HEK293T (cell line): ENCODE results near the gene HPSE2.

ENCODE experiments used
- CTCF ChIA-PET: fragments of 350-600 bp; formaldehyde crosslinking; extraction: SDS; loops from one replicate; lab custom pipeline; 2021; ENCODE audit warnings: antibody characterized with exemption, inconsistent platforms; lab: Yijun Ruan, JAX
- POLR2A ChIA-PET: fragments of 350-600 bp; formaldehyde crosslinking; extraction: SDS; loops from one replicate; lab custom pipeline; 2020; ENCODE audit warnings: antibody characterized with exemption, inconsistent platforms; lab: Yijun Ruan, JAX
- DNase-seq: peaks from one replicate; pipeline ENCODE4 v3.0.0; 2012; ENCODE audit warnings: mixed read lengths; ENCODE audit errors: extremely low spot score
- ARNT ChIP-seq: fragments of 450-650 bp; IDR thresholded peaks from 2 replicates; pipeline ENCODE4 v1.6.1; 2017; ENCODE audit warnings: mild to moderate bottlenecking
- BHLHE40 ChIP-seq: fragments of 450-650 bp; IDR thresholded peaks from 2 replicates; pipeline ENCODE4 v1.6.1; 2016; ENCODE audit warnings: mild to moderate bottlenecking, moderate library complexity, borderline replicate concordance
- CTBP1 ChIP-seq: fragments of 450-650 bp; IDR thresholded peaks from 2 replicates; pipeline ENCODE4 v1.6.1; 2016; ENCODE audit warnings: borderline replicate concordance
- ELF4 ChIP-seq: fragments of 450-650 bp; IDR thresholded peaks from 2 replicates; pipeline ENCODE4 v1.6.1; 2017; ENCODE audit warnings: antibody characterized with exemption
- FOXA1 ChIP-seq: fragments of 450-650 bp; IDR thresholded peaks from 2 replicates; pipeline ENCODE4 v1.6.1; 2016; ENCODE audit warnings: mild to moderate bottlenecking
- FOXK2 ChIP-seq: fragments of 450-650 bp; IDR thresholded peaks from 2 replicates; pipeline ENCODE4 v1.6.1; 2016; ENCODE audit warnings: mild to moderate bottlenecking
- FOXM1 ChIP-seq: fragments of 450-650 bp; IDR thresholded peaks from 2 replicates; pipeline ENCODE4 v1.6.1; 2017; ENCODE audit warnings: mild to moderate bottlenecking, borderline replicate concordance
- HDGF ChIP-seq: fragments of 450-650 bp; IDR thresholded peaks from 2 replicates; pipeline ENCODE4 v1.6.1; 2017; ENCODE audit warnings: antibody characterized with exemption, borderline replicate concordance
- L3MBTL2 ChIP-seq: fragments of 450-650 bp; conservative IDR thresholded peaks from 2 replicates; pipeline ENCODE4 v1.6.1; 2016; ENCODE audit warnings: mild to moderate bottlenecking
- LEF1 ChIP-seq: fragments of 450-650 bp; IDR thresholded peaks from 2 replicates; pipeline ENCODE4 v1.6.1; 2017; ENCODE audit warnings: mild to moderate bottlenecking, borderline replicate concordance
- NFRKB ChIP-seq: fragments of 450-650 bp; IDR thresholded peaks from 2 replicates; pipeline ENCODE4 v1.6.1; 2016; ENCODE audit warnings: mild to moderate bottlenecking, moderate library complexity
- SP1 ChIP-seq: fragments of 450-650 bp; IDR thresholded peaks from 2 replicates; pipeline ENCODE4 v1.6.1; 2017
- SUZ12 ChIP-seq: fragments of 450-650 bp; IDR thresholded peaks from 2 replicates; pipeline ENCODE4 v1.6.1; 2016; ENCODE audit warnings: mild to moderate bottlenecking
- TARDBP ChIP-seq: fragments of 450-650 bp; IDR thresholded peaks from 2 replicates; pipeline ENCODE4 v1.6.1; 2016
- ZNF384 ChIP-seq: fragments of 450-650 bp; IDR thresholded peaks from 2 replicates; pipeline ENCODE4 v1.6.1; 2016
- TF ChIP-seq, protein P1 (sequence below): fragments of 450-650 bp; IDR thresholded peaks from 2 replicates; pipeline ENCODE4 v1.6.1; 2016

Gene HPSE2

DNA sequence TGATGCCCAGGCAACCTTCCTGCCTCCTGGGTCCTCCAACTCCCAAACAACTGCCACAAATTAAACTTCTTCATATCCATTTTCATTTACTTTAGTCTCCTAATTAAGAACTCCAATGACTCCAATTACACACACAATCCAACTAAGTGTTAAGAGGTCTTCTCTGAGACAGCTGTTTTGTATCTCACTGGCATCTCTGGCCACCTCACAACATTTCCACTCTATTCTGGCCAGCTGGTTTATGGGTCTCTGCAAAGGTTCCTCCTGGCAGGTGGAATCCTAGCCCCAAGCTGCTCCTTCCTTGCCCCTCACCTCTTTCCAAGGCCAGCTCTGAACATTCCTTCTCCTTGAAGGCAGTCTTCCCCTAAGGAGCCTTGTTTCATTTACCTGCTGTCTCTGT is 665.8 kb downstream of the HPSE2 start:
- no peak for TF ChIP-seq FOXM1
- TF ChIP-seq, protein P1, sequence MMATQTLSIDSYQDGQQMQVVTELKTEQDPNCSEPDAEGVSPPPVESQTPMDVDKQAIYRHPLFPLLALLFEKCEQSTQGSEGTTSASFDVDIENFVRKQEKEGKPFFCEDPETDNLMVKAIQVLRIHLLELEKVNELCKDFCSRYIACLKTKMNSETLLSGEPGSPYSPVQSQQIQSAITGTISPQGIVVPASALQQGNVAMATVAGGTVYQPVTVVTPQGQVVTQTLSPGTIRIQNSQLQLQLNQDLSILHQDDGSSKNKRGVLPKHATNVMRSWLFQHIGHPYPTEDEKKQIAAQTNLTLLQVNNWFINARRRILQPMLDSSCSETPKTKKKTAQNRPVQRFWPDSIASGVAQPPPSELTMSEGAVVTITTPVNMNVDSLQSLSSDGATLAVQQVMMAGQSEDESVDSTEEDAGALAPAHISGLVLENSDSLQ = no peak
- TF ChIP-seq NFRKB = no peak
- no peak for TF ChIP-seq HDGF
- TF ChIP-seq FOXK2 = no peak
- no peak for TF ChIP-seq CTBP1
- CTCF ChIA-PET = no interaction called here
- no peak for DNase-seq
- POLR2A ChIA-PET = no interaction called here

DNA sequence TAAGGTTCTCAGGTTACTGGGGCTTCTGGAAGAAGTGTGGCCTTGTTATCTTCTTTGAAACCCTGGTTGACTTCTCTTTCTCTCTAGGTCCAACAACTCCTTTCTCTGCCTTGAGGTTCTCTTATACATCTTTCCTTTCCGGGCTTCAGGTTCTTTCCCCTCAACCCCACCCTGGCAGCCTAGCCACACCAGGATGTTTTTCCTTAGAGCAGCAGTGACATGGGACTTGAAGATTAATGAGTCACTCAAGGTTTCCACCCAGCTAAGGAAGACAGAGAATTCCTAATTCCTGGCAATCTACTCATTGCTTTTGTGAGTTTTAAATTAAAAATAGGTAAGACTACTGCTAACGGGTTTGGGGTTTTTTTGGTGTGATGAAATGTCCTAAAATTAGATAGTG is 667.1 kb downstream of the HPSE2 start:
- ChIA-PET POLR2A (no interaction called here), CTCF (no interaction called here)
- TF ChIP-seq CTBP1 (no peak), ARNT (no peak), L3MBTL2 (no peak), SUZ12 (no peak), FOXM1 (no peak), SP1 (no peak)
- TF ChIP-seq, protein P1 = no peak
- DNase-seq = no peak

DNA sequence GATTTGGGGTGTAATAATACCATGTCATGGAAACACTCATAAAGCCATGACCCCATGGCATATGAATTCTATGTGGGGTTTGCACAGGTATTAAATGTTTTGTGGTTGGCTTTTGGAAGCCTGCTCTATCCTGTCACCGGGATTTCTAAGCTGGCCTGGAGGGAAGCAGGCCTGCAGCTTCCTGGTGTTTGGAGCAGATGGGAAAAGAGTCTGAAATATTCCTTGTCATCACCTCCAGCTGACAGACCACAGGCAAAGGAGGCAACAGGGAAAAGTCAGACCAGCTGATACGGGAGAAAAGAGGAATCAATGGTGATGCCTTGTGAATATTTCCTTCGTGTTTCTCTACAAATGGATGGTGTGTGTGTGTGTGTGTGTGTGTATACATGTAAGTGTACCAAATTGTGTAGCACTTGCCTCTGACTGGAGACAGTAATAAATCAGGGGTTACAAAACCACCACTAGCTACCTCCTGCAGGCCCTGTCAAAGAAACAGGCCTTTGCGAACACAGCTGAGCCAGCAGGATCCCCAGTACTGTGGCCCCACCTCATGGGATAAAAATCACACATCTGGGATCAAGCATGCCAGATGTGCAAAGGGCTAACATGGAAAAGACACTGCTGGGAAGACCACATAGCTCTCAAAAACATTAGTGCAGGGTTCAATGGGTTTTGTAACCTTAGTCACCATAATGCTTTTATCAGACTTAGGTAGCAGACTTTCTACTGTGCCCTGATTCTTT is 668.1 kb downstream of the HPSE2 start:
- no peak for DNase-seq
- CTCF ChIA-PET = no interaction called here
- POLR2A ChIA-PET = no interaction called here
- TF ChIP-seq FOXK2 (no peak), LEF1 (no peak), ARNT (no peak), HDGF (no peak), ELF4 (no peak), BHLHE40 (no peak), NFRKB (no peak), SP1 (no peak)
- TF ChIP-seq, protein P1 = no peak

DNA sequence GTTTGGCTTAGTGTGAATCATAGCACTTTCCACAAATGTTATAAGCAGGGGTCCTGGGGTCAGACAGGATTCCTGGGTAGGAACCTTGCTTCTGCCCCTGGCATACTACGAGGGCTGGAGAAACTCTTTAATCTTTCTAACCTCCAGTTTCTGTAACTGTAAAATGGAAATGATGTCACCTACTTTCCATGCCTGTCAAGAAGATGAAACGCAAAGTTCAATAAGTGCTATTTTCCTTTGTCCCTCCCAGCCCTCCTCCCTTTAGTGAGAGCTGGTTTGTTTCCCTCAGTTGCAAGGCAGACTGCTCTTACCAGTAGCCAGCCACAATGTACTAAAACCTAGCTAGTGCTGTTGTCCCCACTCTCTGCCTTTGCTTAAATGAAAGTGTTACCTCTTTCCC is 671.8 kb downstream of the HPSE2 start:
- no peak for DNase-seq
- TF ChIP-seq FOXM1 (no peak), L3MBTL2 (no peak), TARDBP (no peak), BHLHE40 (no peak), ELF4 (no peak), FOXA1 (no peak), FOXK2 (no peak), NFRKB (no peak), ARNT (no peak)
- ChIA-PET POLR2A (no interaction called here), CTCF (no interaction called here)

DNA sequence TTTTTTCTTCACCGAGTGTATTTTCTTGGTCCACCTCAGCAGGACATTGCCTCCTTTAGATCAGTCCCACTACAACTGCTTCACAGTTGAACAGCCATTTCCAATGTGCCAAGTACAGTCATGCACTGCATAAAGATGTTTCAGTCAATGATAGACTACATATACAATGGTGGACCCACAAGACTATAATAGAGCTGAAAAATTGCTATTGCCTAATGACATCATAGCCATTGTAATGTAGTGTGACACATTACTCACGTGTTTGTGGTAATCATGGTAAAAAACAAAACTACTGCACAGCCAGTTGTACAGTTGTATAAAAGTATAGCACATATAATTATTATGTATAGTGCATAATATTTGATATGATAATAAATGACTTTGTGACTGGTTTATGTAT is 675.1 kb downstream of the HPSE2 start:
- DNase-seq = no peak
- TF ChIP-seq L3MBTL2 = no peak
- no peak for TF ChIP-seq CTBP1
- TF ChIP-seq SP1 = no peak
- TF ChIP-seq HDGF = no peak
- no peak for TF ChIP-seq NFRKB
- no peak for TF ChIP-seq SUZ12
- TF ChIP-seq LEF1 = no peak
- POLR2A ChIA-PET = no interaction called here
- CTCF ChIA-PET = no interaction called here

DNA sequence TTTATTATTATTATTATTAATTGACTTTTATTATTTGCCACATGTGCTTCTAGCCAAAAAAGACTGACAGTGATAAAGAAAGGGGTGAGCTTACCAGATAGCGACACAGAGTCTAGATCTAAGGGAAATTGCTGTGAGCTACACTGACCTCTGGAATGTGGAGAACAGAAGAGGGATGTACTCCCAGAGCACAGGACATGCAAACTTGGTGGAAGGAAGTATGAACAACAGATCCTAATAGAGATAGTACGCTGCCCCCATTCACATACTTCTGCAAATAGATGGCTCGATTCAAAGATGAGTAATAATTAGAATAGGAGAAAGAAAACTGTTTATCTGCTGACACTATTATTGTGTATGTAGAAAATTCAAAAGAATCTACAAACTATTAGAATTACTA is 679.6 kb downstream of the HPSE2 start:
- no peak for DNase-seq
- ChIA-PET POLR2A (no interaction called here), CTCF (no interaction called here)
- TF ChIP-seq FOXM1 (no peak), TARDBP (no peak), HDGF (no peak), NFRKB (no peak), BHLHE40 (no peak), FOXK2 (no peak), FOXA1 (no peak), ZNF384 (no peak), L3MBTL2 (no peak), CTBP1 (no peak), LEF1 (no peak), ARNT (no peak), SUZ12 (no peak), SP1 (no peak), ELF4 (no peak)
- TF ChIP-seq, protein P1 = no peak
